ENCODE data around the gene CFAP46. TPM values are rescaled to one million over a fixed set of nuclear protein-coding genes. Genes with fewer than 3 reads are reported as not detected.

CFAP46 gene
- total and polyA plus RNA-seq, 10 of the 15 experiments (the other 5 are each of a cell fraction or from before 2014, with no cell fraction given): 0.01 to 0.18 (median 0.03) TPM; not detected in 7

- Histone ChIP-seq H3K27me3 (replicated peaks in 1 of 2; ENCODE audit: control insufficient read depth in 2 of 2, insufficient read depth in 2 of 2, low read length in 1 of 2) (no peaks in the 10 kb centered on the region), H3K27ac (ENCODE audit: control insufficient read depth, insufficient read depth) (no peak overlapping the region), H3K36me3 (ENCODE audit: control insufficient read depth in 2 of 2, insufficient read depth in 2 of 2, low read length in 1 of 2) (no peaks in the 10 kb centered on the region), H3K4me1 (ENCODE audit: control insufficient read depth, insufficient read depth, low read length) (no peaks in the 10 kb centered on the region), H2AFZ (ENCODE audit: control insufficient read depth, low read depth, low read length) (no peak overlapping the region), H3K9ac (ENCODE audit: control insufficient read depth, insufficient read depth, low read length) (no peak overlapping the region), H3K79me2 (ENCODE audit: control insufficient read depth, insufficient read depth, low read length) (no peaks in the 10 kb centered on the region), H3K9me3 (replicated peaks; ENCODE audit: control insufficient read depth, insufficient read depth, low read length) (no peaks in the 10 kb centered on the region; the same call in 2 of the 3 replicates), H3K4me2 (ENCODE audit: control insufficient read depth, insufficient read depth) (no peak overlapping the region), H4K20me1 (ENCODE audit: control insufficient read depth, insufficient read depth) (no peaks in the 10 kb centered on the region), H3K4me3 (no peak overlapping the region)
- ATAC-seq (no peak), DNase-seq (ENCODE audit: low read depth, low spot score) (no peak), FAIRE-seq (no peak)
- in situ Hi-C loops (cut with MboI): no loop called here
- ChIA-PET POLR2A (no interaction called here), SMC1A (ENCODE audit: uncharacterized antibody, unreplicated experiment) (no interaction called here), CTCF (no interaction called here), RAD21 (ENCODE audit: unreplicated experiment) (no interaction called here)
- intact Hi-C loops (cut with micrococcal nuclease; ENCODE audit: unreplicated experiment): no loop called here
- WGBS (ENCODE audit: insufficient coverage, insufficient replicate concordance, low lambda C conversion rate, missing lambda C conversion rate): 4% methylated on average over 8 of the region's 8 CpGs
- BruUV-seq (replicated peaks): no TSS peak
- TF ChIP-seq IRF3 (IDR thresholded peaks at IDR 0.05) (no peak), MEF2B (IDR thresholded peaks at IDR 0.05; ENCODE audit: partially characterized antibody, poor library complexity, severe bottlenecking) (no peak), ZBTB33 (IDR thresholded peaks at IDR 0.05) (no peak), CEBPZ (IDR thresholded peaks at IDR 0.05; ENCODE audit: low read depth, low read length) (no peak), CBX5 (IDR thresholded peaks at IDR 0.05; ENCODE audit: low read depth) (no peak), NBN (IDR thresholded peaks at IDR 0.05) (no peak), STAT1 (conservative IDR thresholded peaks at IDR 0.05) (no peak), TBL1XR1 (IDR thresholded peaks at IDR 0.05; ENCODE audit: low read depth, low read length) (no peak), MEF2A (IDR thresholded peaks at IDR 0.05; ENCODE audit: insufficient read depth, low read depth, low read length) (no peak), PKNOX1 (IDR thresholded peaks at IDR 0.05) (no peak), E4F1 (IDR thresholded peaks at IDR 0.05; ENCODE audit: borderline replicate concordance, partially characterized antibody) (no peak), POLR2A (IDR thresholded peaks at IDR 0.05; ENCODE audit: low read depth, low read length) (no peak), CREB1 (IDR thresholded peaks at IDR 0.05; ENCODE audit: low read depth) (no peak)
Observed at GRCh38 chr10:132973903-132974241, 31.5 kb upstream of the CFAP46 start.
